Ascending aorta (tissue), 2 donors: ENCODE measurements around the gene CNKSR3. TPM values are rescaled to one million over a fixed set of nuclear protein-coding genes. Genes with fewer than 3 reads are reported as not detected.

Experiments used
- DNase-seq, 2 donors: peaks; one replicate each; pipeline ENCODE4 v3.0.0-alpha.2; 2019; ENCODE audit warnings: low spot score in 2 of 2
- H3K27ac ChIP-seq, 2 donors: fragments of 200-600 bp; sonication (generic); one replicate each; pipeline ENCODE4 v1.5.1; 2016 to 2017; ENCODE audit warnings: mild to moderate bottlenecking in 1 of 2
- H3K27me3 ChIP-seq: fragments of 200-600 bp; sonication (generic); one replicate; pipeline ENCODE4 v1.5.1; 2017
- H3K36me3 ChIP-seq, 2 donors: fragments of 200-600 bp; sonication (generic); one replicate each; pipeline ENCODE4 v1.5.1; 2016
- H3K4me1 ChIP-seq, 2 donors: fragments of 200-600 bp; sonication (generic); one replicate each; pipeline ENCODE4 v1.5.1; 2016 to 2017; ENCODE audit warnings: mild to moderate bottlenecking in 1 of 2
- H3K4me3 ChIP-seq, 2 donors: fragments of 200-600 bp; sonication (generic); one replicate each; pipeline ENCODE4 v1.5.1; 2016 to 2017; ENCODE audit warnings: mild to moderate bottlenecking in 1 of 2
- H3K9me3 ChIP-seq, 2 donors: fragments of 200-600 bp; sonication (generic); one replicate each; pipeline ENCODE4 v1.5.1; 2016
- intact Hi-C: fragments of 100-400 bp; cut with DNase I; formaldehyde crosslinking; loops from one replicate; pipeline ENCODE4 v1.15.1; 2023
- total RNA-seq: library from RNA; depleted of rRNA; stranded (reverse); fragments of >200 nt; gene quantifications from one replicate; pipeline ENCODE4 v1.1.0, GENCODE V29; 2016
- TF ChIP-seq, protein P1 (sequence below), 3 experiments: fragments of 200-600 bp in 2 of 3; fragments of 450-650 bp in 1 of 3; sonication (generic) in 2 of 3; IDR thresholded peaks; one replicate each; pipeline ENCODE4 v1.5.1; 2016 to 2019; ENCODE audit warnings: antibody characterized with exemption in 3 of 3, mild to moderate bottlenecking in 1 of 3, moderate library complexity in 1 of 3

The CNKSR3 gene
- total RNA-seq, 1 donor from 2014 or later, result 9.7 TPM

- H3K9me3 ChIP-seq, result no peaks in the 10 kb centered on the region
- H3K4me1 ChIP-seq, result peaks cover 0 to 24% of the 10 kb centered on the region in 2 donors
- H3K4me3 ChIP-seq, result peak overlapping the region in 1 of 2 donors; percentile 6
- peak overlapping the region in 1 of 2 donors; percentile 64 for H3K27ac ChIP-seq
- intact Hi-C loops, result loop anchor here (5.0 kb wide), 2 partner anchors 42 to 67 kb away; partner anchors contain the start of gene CNKSR3
- no peak for DNase-seq
- no peaks in the 10 kb centered on the region for H3K27me3 ChIP-seq
- TF ChIP-seq, protein P1, sequence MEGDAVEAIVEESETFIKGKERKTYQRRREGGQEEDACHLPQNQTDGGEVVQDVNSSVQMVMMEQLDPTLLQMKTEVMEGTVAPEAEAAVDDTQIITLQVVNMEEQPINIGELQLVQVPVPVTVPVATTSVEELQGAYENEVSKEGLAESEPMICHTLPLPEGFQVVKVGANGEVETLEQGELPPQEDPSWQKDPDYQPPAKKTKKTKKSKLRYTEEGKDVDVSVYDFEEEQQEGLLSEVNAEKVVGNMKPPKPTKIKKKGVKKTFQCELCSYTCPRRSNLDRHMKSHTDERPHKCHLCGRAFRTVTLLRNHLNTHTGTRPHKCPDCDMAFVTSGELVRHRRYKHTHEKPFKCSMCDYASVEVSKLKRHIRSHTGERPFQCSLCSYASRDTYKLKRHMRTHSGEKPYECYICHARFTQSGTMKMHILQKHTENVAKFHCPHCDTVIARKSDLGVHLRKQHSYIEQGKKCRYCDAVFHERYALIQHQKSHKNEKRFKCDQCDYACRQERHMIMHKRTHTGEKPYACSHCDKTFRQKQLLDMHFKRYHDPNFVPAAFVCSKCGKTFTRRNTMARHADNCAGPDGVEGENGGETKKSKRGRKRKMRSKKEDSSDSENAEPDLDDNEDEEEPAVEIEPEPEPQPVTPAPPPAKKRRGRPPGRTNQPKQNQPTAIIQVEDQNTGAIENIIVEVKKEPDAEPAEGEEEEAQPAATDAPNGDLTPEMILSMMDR (IDR thresholded peaks at IDR 0.05), result no peak
- peaks cover 4 to 14% of the 10 kb centered on the region in 2 donors for H3K36me3 ChIP-seq
Measured at GRCh38 chr6:154445417-154445816, 65.1 kb downstream of the CNKSR3 start.

DNA sequence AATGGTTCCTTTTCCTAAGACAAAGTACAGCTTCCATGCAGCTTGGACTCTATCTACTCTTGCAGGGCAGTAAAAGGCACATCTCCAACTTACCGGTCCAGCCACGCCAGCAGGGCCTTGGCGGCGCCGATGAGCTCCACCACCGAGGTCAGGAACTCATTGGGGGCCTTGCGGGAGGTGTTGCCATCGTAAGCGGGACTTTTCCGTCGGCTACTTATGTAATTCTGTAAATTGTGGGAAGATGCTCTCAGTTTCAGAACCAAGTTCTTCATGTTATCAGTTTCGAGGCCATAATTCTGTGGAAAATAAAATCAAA, 68.5 kb downstream of the CNKSR3 start:
- H3K4me3 ChIP-seq, result no peak overlapping the region
- no peak for DNase-seq
- H3K9me3 ChIP-seq, result no peaks in the 10 kb centered on the region
- peaks cover 0 to 14% of the 10 kb centered on the region in 2 donors for H3K4me1 ChIP-seq
- TF ChIP-seq, protein P1 (IDR thresholded peaks at IDR 0.05), result no peak
- peaks cover 4 to 8% of the 10 kb centered on the region in 2 donors for H3K36me3 ChIP-seq
- no peak overlapping the region for H3K27ac ChIP-seq
- intact Hi-C loops, result no loop called here
- H3K27me3 ChIP-seq, result no peaks in the 10 kb centered on the region

DNA sequence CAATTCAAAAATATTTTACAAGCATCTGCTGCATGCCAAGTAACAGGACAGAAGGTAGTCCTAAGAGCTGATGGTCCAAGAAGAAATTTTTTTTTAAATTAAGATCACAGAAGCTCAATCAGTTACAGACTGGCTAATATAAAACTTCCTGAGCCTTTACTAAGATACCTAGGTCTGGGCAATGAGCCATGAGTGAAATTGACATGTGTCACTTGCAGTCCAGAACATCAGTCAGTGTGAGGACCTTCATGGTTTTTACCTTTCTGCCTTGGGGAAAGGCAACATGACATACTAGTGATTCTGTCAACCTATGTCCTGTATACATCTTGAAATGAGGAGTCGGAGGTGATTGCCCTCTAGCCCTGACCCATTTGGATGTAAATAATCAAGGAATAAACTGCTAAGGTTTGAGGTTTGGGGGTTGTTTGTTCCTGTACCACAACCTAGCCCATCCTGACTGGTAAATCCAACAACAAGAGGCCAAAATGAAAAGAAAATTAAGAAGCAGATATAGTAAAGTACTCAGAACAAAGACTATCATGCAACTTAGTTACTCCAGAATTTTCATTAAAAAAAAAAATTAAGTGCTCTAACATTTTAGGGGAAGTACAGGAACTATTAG, 70.0 kb downstream of the CNKSR3 start:
- no peaks in the 10 kb centered on the region for H3K9me3 ChIP-seq
- no peak for DNase-seq

GRCh38 chr6:154440022-154440421, 70.5 kb downstream of the CNKSR3 start:
- H3K4me3 ChIP-seq, result no peak overlapping the region
- H3K27me3 ChIP-seq, result no peaks in the 10 kb centered on the region
- peaks cover 0 to 11% of the 10 kb centered on the region in 2 donors for H3K4me1 ChIP-seq
- TF ChIP-seq, protein P1 (IDR thresholded peaks at IDR 0.05), result no peak
- H3K9me3 ChIP-seq, result no peaks in the 10 kb centered on the region
- H3K36me3 ChIP-seq, result peaks cover 4 to 14% of the 10 kb centered on the region in 2 donors
- no peak for DNase-seq
- H3K27ac ChIP-seq, result no peak overlapping the region
- intact Hi-C loops, result no loop called here

More for the DNA sequence above, 70.0 kb downstream of the CNKSR3 start:
- no peak overlapping the region for H3K4me3 ChIP-seq
- peaks cover 0 to 8% of the 10 kb centered on the region in 2 donors for H3K4me1 ChIP-seq
- no peaks in the 10 kb centered on the region for H3K27me3 ChIP-seq
- TF ChIP-seq, protein P1 (IDR thresholded peaks at IDR 0.05), result no peak
- no peak overlapping the region for H3K27ac ChIP-seq
- peaks cover 4 to 11% of the 10 kb centered on the region in 2 donors for H3K36me3 ChIP-seq
- intact Hi-C loops, result no loop called here

- no peak for DNase-seq
- peaks cover 0 to 14% of the 10 kb centered on the region in 2 donors for H3K4me1 ChIP-seq
- H3K27me3 ChIP-seq, result no peaks in the 10 kb centered on the region
- peak overlapping the region in 1 of 2 donors; percentile 7 for H3K27ac ChIP-seq
- H3K4me3 ChIP-seq, result no peak overlapping the region
- intact Hi-C loops, result no loop called here
- peaks cover 4 to 14% of the 10 kb centered on the region in 2 donors for H3K36me3 ChIP-seq
- TF ChIP-seq, protein P1 (IDR thresholded peaks at IDR 0.05), result no peak
- H3K9me3 ChIP-seq, result no peaks in the 10 kb centered on the region
Measured at GRCh38 chr6:154438882-154439415, 71.5 kb downstream of the CNKSR3 start.
